Measurements from ENCODE around the gene MAPK7. TPM values are rescaled to one million over a fixed set of nuclear protein-coding genes. Genes with fewer than 3 reads are reported as not detected.

Gene MAPK7
- total and polyA plus RNA-seq, 9 of the 15 experiments (the other 6 are each of a cell fraction or from before 2014, with no cell fraction given): 0.46 to 7.5 (median 2.5) TPM

DNA sequence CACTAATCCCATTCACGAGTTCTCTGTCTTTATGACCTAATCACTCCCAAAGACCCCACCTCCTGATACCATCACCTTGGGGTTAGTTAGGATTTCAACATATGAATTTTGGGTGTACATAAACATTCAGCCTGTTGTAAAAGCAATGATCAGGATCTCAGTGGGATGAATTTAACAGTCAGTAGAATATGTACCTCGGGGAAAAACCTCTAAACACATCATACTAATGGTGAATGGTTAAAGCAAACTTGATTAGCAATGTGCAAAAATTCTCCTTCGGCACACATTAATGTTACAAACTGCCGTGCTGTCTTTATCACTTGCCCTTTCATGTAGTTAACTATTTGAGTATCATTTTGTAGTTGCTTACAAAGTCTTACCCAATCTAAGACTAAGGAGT is 42.9 kb downstream of the MAPK7 start:
- no peak for ATAC-seq

GRCh38 chr17:19421926-19422325 is 43.6 kb downstream of the MAPK7 start:
- H4K20me1 ChIP-seq (replicated peaks; ENCODE audit: control insufficient read depth, insufficient read depth, low read length): no peaks in the 10 kb centered on the region
- in situ Hi-C loops (cut with MboI) (no loop called here), intact Hi-C loops (cut with micrococcal nuclease) (no loop called here)
- no peak overlapping the region for H3K9ac ChIP-seq (ENCODE audit: insufficient read depth in 1 of 2, low read depth in 2 of 2, low read length in 2 of 2)
- WGBS (ENCODE audit: insufficient coverage, low coverage, missing lambda C conversion rate): 2% methylated on average over 6 of the region's 6 CpGs
- DNase-seq (ENCODE audit: extremely low read depth in 1 of 4, low spot score in 3 of 4) (no peak), FAIRE-seq (no peak), ATAC-seq (no peak)
- CTCF ChIA-PET (ENCODE audit: low intra/inter-chr PET ratio): no interaction called here
- no peak overlapping the region for H3K27ac ChIP-seq (ENCODE audit: extremely low read depth, low read depth, low read length)
- H3K9me1 ChIP-seq (ENCODE audit: control insufficient read depth, insufficient read depth, low read length): no peaks in the 10 kb centered on the region
- H3K27me3 ChIP-seq (ENCODE audit: control insufficient read depth in 2 of 2, insufficient read depth in 2 of 2, low read length in 2 of 2): peaks cover 12 to 25% of the 10 kb centered on the region in 2 experiments; a peak in 4 of 5 replicates
- POLR2A ChIA-PET: no interaction called here
- no peaks in the 10 kb centered on the region for H3K79me2 ChIP-seq (ENCODE audit: control insufficient read depth, insufficient read depth, low read length)
- H3K4me3 ChIP-seq: no peak overlapping the region
- no peak overlapping the region for H3K4me2 ChIP-seq (ENCODE audit: insufficient read depth, low read length)
- H3K9me3 ChIP-seq (replicated peaks; ENCODE audit: control insufficient read depth, insufficient read depth, low read depth, low read length): no peaks in the 10 kb centered on the region
- H3K4me1 ChIP-seq (replicated peaks in 1 of 2; ENCODE audit: control insufficient read depth in 2 of 2, insufficient read depth in 2 of 2, low read length in 2 of 2): no peaks in the 10 kb centered on the region
- no peak overlapping the region for H2AFZ ChIP-seq (ENCODE audit: low read depth, low read length)
- no peaks in the 10 kb centered on the region for H3K36me3 ChIP-seq (ENCODE audit: control insufficient read depth, insufficient read depth, low read length)
- no TSS peak for BruUV-seq (replicated peaks)
- TF ChIP-seq, protein P1, sequence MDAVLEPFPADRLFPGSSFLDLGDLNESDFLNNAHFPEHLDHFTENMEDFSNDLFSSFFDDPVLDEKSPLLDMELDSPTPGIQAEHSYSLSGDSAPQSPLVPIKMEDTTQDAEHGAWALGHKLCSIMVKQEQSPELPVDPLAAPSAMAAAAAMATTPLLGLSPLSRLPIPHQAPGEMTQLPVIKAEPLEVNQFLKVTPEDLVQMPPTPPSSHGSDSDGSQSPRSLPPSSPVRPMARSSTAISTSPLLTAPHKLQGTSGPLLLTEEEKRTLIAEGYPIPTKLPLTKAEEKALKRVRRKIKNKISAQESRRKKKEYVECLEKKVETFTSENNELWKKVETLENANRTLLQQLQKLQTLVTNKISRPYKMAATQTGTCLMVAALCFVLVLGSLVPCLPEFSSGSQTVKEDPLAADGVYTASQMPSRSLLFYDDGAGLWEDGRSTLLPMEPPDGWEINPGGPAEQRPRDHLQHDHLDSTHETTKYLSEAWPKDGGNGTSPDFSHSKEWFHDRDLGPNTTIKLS (IDR thresholded peaks at IDR 0.05; ENCODE audit: borderline replicate concordance, low read depth): no peak
- TF ChIP-seq HMG20B (CRISPR knock-in tag; IDR thresholded peaks at IDR 0.05) (no peak), ZBTB33 (CRISPR knock-in tag; IDR thresholded peaks at IDR 0.05) (no peak), MXI1 (IDR thresholded peaks at IDR 0.05; ENCODE audit: low read depth, low read length) (no peak), AFF1 (IDR thresholded peaks at IDR 0.05; ENCODE audit: low read depth in 1 of 2, partially characterized antibody in 2 of 2) (no peak)
- TF ChIP-seq, protein P2, sequence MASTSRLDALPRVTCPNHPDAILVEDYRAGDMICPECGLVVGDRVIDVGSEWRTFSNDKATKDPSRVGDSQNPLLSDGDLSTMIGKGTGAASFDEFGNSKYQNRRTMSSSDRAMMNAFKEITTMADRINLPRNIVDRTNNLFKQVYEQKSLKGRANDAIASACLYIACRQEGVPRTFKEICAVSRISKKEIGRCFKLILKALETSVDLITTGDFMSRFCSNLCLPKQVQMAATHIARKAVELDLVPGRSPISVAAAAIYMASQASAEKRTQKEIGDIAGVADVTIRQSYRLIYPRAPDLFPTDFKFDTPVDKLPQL (IDR thresholded peaks at IDR 0.05; ENCODE audit: extremely low read depth, insufficient read length): no peak

More for the DNA sequence above, 42.9 kb downstream of the MAPK7 start:
- ChIA-PET POLR2A (no interaction called here), CTCF (ENCODE audit: low intra/inter-chr PET ratio) (no interaction called here)
- H3K9me3 ChIP-seq (replicated peaks; ENCODE audit: control insufficient read depth, insufficient read depth, low read depth, low read length): no peaks in the 10 kb centered on the region
- no peak overlapping the region for H2AFZ ChIP-seq (ENCODE audit: low read depth, low read length)
- H3K9ac ChIP-seq (ENCODE audit: insufficient read depth in 1 of 2, low read depth in 2 of 2, low read length in 2 of 2): no peak overlapping the region
- H3K4me3 ChIP-seq: no peak overlapping the region
- intact Hi-C loops (cut with micrococcal nuclease): no loop called here
- no peaks in the 10 kb centered on the region for H3K4me1 ChIP-seq (replicated peaks in 1 of 2; ENCODE audit: control insufficient read depth in 2 of 2, insufficient read depth in 2 of 2, low read length in 2 of 2)
- DNase-seq (ENCODE audit: extremely low read depth in 1 of 4, low spot score in 3 of 4) (no peak), FAIRE-seq (no peak)
- peaks cover 12 to 30% of the 10 kb centered on the region in 2 experiments; a peak in 4 of 5 replicates for H3K27me3 ChIP-seq (ENCODE audit: control insufficient read depth in 2 of 2, insufficient read depth in 2 of 2, low read length in 2 of 2)
- BruUV-seq (replicated peaks): no TSS peak
- in situ Hi-C loops (cut with MboI): no loop called here
- no peaks in the 10 kb centered on the region for H3K79me2 ChIP-seq (ENCODE audit: control insufficient read depth, insufficient read depth, low read length)
- H3K4me2 ChIP-seq (ENCODE audit: insufficient read depth, low read length): no peak overlapping the region
- H4K20me1 ChIP-seq (replicated peaks; ENCODE audit: control insufficient read depth, insufficient read depth, low read length): no peaks in the 10 kb centered on the region
- H3K36me3 ChIP-seq (ENCODE audit: control insufficient read depth, insufficient read depth, low read length): no peaks in the 10 kb centered on the region
- WGBS (ENCODE audit: insufficient coverage, low coverage, missing lambda C conversion rate): 0% methylated on average over 4 of the region's 4 CpGs
- H3K9me1 ChIP-seq (ENCODE audit: control insufficient read depth, insufficient read depth, low read length): no peaks in the 10 kb centered on the region
- TF ChIP-seq XRCC3 (IDR thresholded peaks at IDR 0.05): no peak
- no peak for TF ChIP-seq ZNF316 (IDR thresholded peaks at IDR 0.05)
- no peak overlapping the region for H3K27ac ChIP-seq (ENCODE audit: extremely low read depth, low read depth, low read length)

Measured in K562 (cell line).